DOHH2 (cell line): ENCODE results near the gene AGMAT.

ENCODE experiments used
- H3F3A ChIP-seq: fragments of 200-600 bp; sonication (generic), shearing (Covaris generic); 2 replicates; pipeline ENCODE4 v1.6.0; 2016; ENCODE audit warnings: antibody characterized with exemption, mild to moderate bottlenecking; ENCODE audit not compliant: control insufficient read depth, insufficient read depth
- H3K27ac ChIP-seq: fragments of 200-600 bp; sonication (generic); 2 replicates; pipeline ENCODE4 v1.5.1; 2014; ENCODE audit warnings: low read depth, mild to moderate bottlenecking, low read length, moderate library complexity
- H3K27me3 ChIP-seq: fragments of 200-600 bp; sonication (generic); 2 replicates; pipeline ENCODE4 v1.6.1; 2014; ENCODE audit warnings: mild to moderate bottlenecking, low read length, mixed read lengths; ENCODE audit not compliant: control insufficient read depth
- H3K36me3 ChIP-seq: fragments of 200-600 bp; sonication (generic); 2 replicates; pipeline ENCODE4 v1.6.1; 2014; ENCODE audit warnings: mild to moderate bottlenecking, low read length, moderate library complexity, mixed read lengths; ENCODE audit not compliant: control insufficient read depth
- H3K4me1 ChIP-seq: fragments of 200-600 bp; sonication (generic); 2 replicates; pipeline ENCODE4 v1.6.1; 2014; ENCODE audit warnings: mild to moderate bottlenecking, low read length, mixed read lengths; ENCODE audit not compliant: control insufficient read depth
- H3K4me2 ChIP-seq: fragments of 200-600 bp; sonication (generic); 2 replicates; pipeline ENCODE4 v1.6.0; 2014; ENCODE audit warnings: mild to moderate bottlenecking, low read length, moderate library complexity
- H3K4me3 ChIP-seq: fragments of 200-600 bp; sonication (generic); 2 replicates; pipeline ENCODE4 v1.5.1; 2014; ENCODE audit warnings: mild to moderate bottlenecking, low read length, mixed read lengths
- H3K79me2 ChIP-seq: fragments of 200-600 bp; sonication (generic); 2 replicates; pipeline ENCODE4 v1.6.1; 2014; ENCODE audit warnings: mild to moderate bottlenecking, low read length, mixed read lengths; ENCODE audit not compliant: control insufficient read depth
- H3K9me2 ChIP-seq: fragments of 200-600 bp; sonication (generic); replicated peaks from 2 replicates; pipeline ENCODE4 v1.6.1; 2014; ENCODE audit warnings: mild to moderate bottlenecking, low read length, mixed read lengths; ENCODE audit not compliant: control insufficient read depth
- H3K9me3 ChIP-seq: fragments of 200-600 bp; sonication (generic); 2 replicates; pipeline ENCODE4 v1.6.1; 2014; ENCODE audit warnings: antibody characterized with exemption, low read length, mixed read lengths; ENCODE audit not compliant: control insufficient read depth, insufficient read depth
- H4K20me1 ChIP-seq: fragments of 200-600 bp; sonication (generic); 2 replicates; pipeline ENCODE4 v1.6.0; 2014; ENCODE audit warnings: low read depth, mild to moderate bottlenecking, antibody characterized with exemption, low read length, moderate library complexity; ENCODE audit not compliant: control insufficient read depth, insufficient read depth
- EZH2phosphoT487 ChIP-seq: fragments of 200-600 bp; sonication (generic); IDR thresholded peaks from 2 replicates; pipeline ENCODE4 v1.6.1; 2017; ENCODE audit warnings: borderline replicate concordance, mild to moderate bottlenecking, antibody characterized with exemption, low read length, moderate library complexity, mixed read lengths
- TF ChIP-seq, protein P1 (sequence below): fragments of 200-600 bp; sonication (generic); IDR thresholded peaks from one replicate; pipeline ENCODE4 v1.5.1; 2014; ENCODE audit warnings: antibody characterized with exemption, mild to moderate bottlenecking, low read depth, low read length; ENCODE audit not compliant: poor library complexity, severe bottlenecking

Gene AGMAT, protein sequence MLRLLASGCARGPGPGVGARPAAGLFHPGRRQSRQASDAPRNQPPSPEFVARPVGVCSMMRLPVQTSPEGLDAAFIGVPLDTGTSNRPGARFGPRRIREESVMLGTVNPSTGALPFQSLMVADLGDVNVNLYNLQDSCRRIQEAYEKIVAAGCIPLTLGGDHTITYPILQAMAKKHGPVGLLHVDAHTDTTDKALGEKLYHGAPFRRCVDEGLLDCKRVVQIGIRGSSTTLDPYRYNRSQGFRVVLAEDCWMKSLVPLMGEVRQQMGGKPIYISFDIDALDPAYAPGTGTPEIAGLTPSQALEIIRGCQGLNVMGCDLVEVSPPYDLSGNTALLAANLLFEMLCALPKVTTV

DNA sequence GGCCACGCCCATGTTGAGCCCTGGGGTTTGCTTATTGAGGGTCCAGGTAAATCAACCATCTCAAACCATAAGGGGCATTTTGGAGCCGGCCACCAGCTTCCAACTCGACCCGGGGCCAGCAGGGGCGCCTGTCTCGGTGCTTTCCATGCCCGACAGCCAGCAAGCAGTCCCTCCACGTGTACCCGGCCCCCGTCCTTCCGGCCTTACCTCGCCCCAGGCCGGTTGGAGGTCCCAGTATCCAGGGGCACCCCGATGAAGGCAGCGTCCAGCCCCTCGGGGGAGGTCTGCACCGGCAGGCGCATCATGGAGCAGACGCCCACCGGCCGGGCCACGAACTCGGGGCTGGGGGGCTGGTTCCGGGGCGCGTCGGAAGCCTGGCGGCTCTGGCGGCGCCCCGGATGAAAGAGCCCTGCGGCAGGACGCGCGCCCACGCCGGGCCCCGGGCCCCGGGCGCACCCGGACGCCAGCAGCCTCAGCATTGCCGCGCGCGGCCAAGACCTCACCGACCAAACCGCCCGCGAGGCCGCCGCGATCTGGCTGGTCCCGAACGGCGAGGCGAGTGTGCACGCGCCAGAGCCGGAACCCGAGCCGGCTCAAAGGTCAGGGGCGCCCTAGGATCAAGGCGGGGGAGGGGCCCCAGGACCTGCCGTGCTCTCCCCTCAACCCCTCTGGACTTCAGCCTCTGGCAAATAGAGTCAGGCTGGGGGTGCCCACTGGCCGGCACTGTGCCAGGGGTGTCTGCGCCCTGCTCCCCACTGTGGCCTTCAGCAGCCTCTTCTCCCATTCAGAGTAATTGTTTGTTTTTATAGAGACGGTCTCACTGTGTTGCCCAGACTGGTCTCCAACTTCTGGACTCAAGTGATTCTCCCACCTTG is at the start of gene AGMAT:
Gene AGMAT, minus strand, starts transcription at position 563 of the 875 bp plus-strand sequence. Its CDS starts 84 bp downstream, at position 479.
- H4K20me1 ChIP-seq, result no peaks in the 10 kb centered on the region
- peaks cover 17% of the 10 kb centered on the region for H3K4me1 ChIP-seq
- no peaks in the 10 kb centered on the region for H3F3A ChIP-seq
- H3K27ac ChIP-seq, result no peak within 1 kb of the TSS
- H3K36me3 ChIP-seq, result no peaks in the 10 kb centered on the region
- H3K4me2 ChIP-seq, result peak within 1 kb of the TSS; percentile 95
- H3K4me3 ChIP-seq, result peak within 1 kb of the TSS; percentile 73
- no peaks in the 10 kb centered on the region for H3K79me2 ChIP-seq
- H3K9me3 ChIP-seq, result no peaks in the 10 kb centered on the region; the same call in 1 of the 2 replicates
- H3K27me3 ChIP-seq, result peaks cover 3% of the 10 kb centered on the region
- TF ChIP-seq EZH2phosphoT487, result no peak
- TF ChIP-seq, protein P1, sequence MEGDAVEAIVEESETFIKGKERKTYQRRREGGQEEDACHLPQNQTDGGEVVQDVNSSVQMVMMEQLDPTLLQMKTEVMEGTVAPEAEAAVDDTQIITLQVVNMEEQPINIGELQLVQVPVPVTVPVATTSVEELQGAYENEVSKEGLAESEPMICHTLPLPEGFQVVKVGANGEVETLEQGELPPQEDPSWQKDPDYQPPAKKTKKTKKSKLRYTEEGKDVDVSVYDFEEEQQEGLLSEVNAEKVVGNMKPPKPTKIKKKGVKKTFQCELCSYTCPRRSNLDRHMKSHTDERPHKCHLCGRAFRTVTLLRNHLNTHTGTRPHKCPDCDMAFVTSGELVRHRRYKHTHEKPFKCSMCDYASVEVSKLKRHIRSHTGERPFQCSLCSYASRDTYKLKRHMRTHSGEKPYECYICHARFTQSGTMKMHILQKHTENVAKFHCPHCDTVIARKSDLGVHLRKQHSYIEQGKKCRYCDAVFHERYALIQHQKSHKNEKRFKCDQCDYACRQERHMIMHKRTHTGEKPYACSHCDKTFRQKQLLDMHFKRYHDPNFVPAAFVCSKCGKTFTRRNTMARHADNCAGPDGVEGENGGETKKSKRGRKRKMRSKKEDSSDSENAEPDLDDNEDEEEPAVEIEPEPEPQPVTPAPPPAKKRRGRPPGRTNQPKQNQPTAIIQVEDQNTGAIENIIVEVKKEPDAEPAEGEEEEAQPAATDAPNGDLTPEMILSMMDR, result no peak
- no peaks in the 10 kb centered on the region for H3K9me2 ChIP-seq

DNA sequence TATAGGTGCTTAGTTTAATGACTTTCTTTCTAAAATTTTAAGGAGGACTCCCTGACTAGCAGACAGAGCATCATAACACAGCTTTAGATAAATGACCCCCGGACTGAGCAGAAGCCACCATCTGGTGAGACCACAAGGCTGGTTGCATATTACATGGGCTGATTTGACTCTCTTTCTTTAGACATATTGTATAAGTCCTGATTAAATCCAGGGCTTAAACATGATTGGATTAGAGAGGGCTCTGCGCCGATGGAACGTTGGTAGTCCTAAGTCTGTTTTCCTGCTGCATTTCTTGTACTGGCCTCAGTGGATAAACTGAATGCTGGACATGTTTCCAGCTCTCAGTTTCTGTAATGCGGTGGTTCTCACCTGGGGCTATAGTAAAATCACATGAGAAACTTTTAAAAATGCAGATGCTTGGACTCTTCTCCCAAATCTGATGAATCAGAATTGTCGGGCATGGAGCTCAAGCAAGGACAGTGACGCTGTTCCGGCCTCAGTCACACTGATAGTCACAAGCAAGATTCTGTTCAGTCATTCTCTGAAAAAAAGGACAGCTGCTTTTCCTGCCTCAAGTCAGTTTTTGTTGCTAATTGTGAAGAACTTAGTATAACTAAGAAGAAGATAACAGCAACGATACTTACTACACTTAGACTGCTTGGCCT is 49.0 kb upstream of the AGMAT start:
- peaks cover 5% of the 10 kb centered on the region for H3K79me2 ChIP-seq
- H3K4me2 ChIP-seq, result no peak overlapping the region
- no peaks in the 10 kb centered on the region for H3K9me2 ChIP-seq
- no peak overlapping the region for H3K4me3 ChIP-seq
- H3K36me3 ChIP-seq, result peaks cover 89% of the 10 kb centered on the region
- no peaks in the 10 kb centered on the region; the same call in 1 of the 2 replicates for H4K20me1 ChIP-seq
- no peak overlapping the region for H3K27ac ChIP-seq
- no peaks in the 10 kb centered on the region for H3K9me3 ChIP-seq
- H3K4me1 ChIP-seq, result no peaks in the 10 kb centered on the region
- H3K27me3 ChIP-seq, result no peaks in the 10 kb centered on the region
- TF ChIP-seq, protein P1, result no peak
- TF ChIP-seq EZH2phosphoT487, result no peak
- H3F3A ChIP-seq, result no peaks in the 10 kb centered on the region

DNA sequence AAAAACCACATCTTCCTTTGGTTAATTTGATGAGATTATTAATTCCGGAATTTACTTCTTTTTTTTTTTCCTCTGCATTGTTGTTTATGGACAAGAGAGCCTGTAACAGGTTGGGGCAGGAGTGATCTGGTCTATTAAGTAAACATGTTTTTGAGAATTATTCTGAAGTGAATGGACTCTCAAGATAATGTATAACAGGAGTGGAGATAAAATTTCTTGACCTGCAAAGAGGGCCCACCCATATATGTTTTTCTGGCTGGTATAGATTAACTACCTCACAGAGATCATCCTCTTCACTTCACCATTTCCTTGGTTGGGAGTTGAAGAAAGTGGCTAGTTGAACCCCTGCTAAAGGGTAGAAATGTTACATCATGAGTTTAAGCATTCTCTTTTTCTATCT is 43.2 kb upstream of the AGMAT start:
- Histone ChIP-seq H3K27me3 (no peaks in the 10 kb centered on the region), H3K9me3 (no peaks in the 10 kb centered on the region), H3K4me3 (no peak overlapping the region), H3K9me2 (no peaks in the 10 kb centered on the region), H3K79me2 (peaks cover 61% of the 10 kb centered on the region), H3K4me1 (0 out of 2 replicates have a peak, but pooled peaks cover 4% of the 10 kb centered on the region), H3K27ac (no peak overlapping the region), H3F3A (no peaks in the 10 kb centered on the region; the same call in 1 of the 2 replicates), H4K20me1 (peaks cover 15% of the 10 kb centered on the region; the same call in 1 of the 2 replicates), H3K4me2 (no peak overlapping the region), H3K36me3 (peaks cover 71% of the 10 kb centered on the region)
- TF ChIP-seq, protein P1, result no peak
- TF ChIP-seq EZH2phosphoT487, result no peak
